Left lung (tissue), 10 donors: ENCODE data around the gene RAVER1. TPM values are rescaled to one million over a fixed set of nuclear protein-coding genes. Genes with fewer than 3 reads are reported as not detected.
A peak's percentile ranks its signal among the peaks of the same experiment; 100 is the strongest.

Source experiments
- ATAC-seq: fragments of 200-7000 bp; cut with Tn5 transposase; one replicate; pipeline ENCODE4 v1.9.1; 2020; ENCODE audit warnings: moderate library complexity
- DNase-seq, 4 donors: peaks; one replicate each; pipeline ENCODE4 v3.0.0-alpha.2; 2013 to 2020
- H3K27ac ChIP-seq, 2 donors: fragments of 200-600 bp; sonication (generic) in 1 of 2; one replicate each; pipeline versions ENCODE4 v1.5.0 to v1.8.0; 2020 to 2021
- H3K27me3 ChIP-seq, 2 donors: fragments of 200-600 bp; sonication (generic) in 1 of 2; one replicate each; pipeline versions ENCODE4 v1.5.0 to v1.8.0; 2020 to 2021
- H3K36me3 ChIP-seq, 2 donors: fragments of 200-600 bp; sonication (generic) in 1 of 2; one replicate each; pipeline versions ENCODE4 v1.5.0 to v1.8.0; 2020 to 2021
- H3K4me1 ChIP-seq, 2 donors: fragments of 200-600 bp; one replicate each; pipeline ENCODE4 v1.8.0; 2021
- H3K4me3 ChIP-seq, 2 donors: fragments of 200-600 bp; sonication (generic) in 1 of 2; one replicate each; pipeline versions ENCODE4 v1.5.0 to v1.8.0; 2020 to 2021; ENCODE audit warnings: mild to moderate bottlenecking in 1 of 2
- H3K9me3 ChIP-seq, 2 donors: fragments of 200-600 bp; sonication (generic) in 1 of 2; one replicate each; pipeline versions ENCODE4 v1.5.0 to v1.8.0; 2020 to 2021
- CTCF ChIP-seq, 2 donors: fragments of 200-600 bp; sonication (generic) in 1 of 2; IDR thresholded peaks; one replicate each; pipeline versions ENCODE4 v1.5.0 to v1.8.0; 2021; ENCODE audit warnings: antibody characterized with exemption in 2 of 2
- intact Hi-C, 2 donors: fragments of 100-400 bp; cut with DNase I; formaldehyde crosslinking; loops; one replicate each; pipeline versions ENCODE4 v1.11.2 to v1.14.2; 2022
- polyA plus RNA-seq, 6 donors: library from polyadenylated mRNA; unstranded; fragments of 120-200 nt; gene quantifications; one replicate each; pipeline ENCODE4 v1.2.1, GENCODE V29; 2013; ENCODE audit not compliant: insufficient read length in 6 of 6
- total RNA-seq, 2 donors: library from RNA; stranded (reverse); fragmentation: NEBNext Ultra II Directional; extraction: Animal tissue kit (Norgen Biotek cat#: 25700); gene quantifications; one replicate each; pipeline ENCODE4 v1.2.1, GENCODE V29; 2021
- donor health status: DM: no; HTN: yes; CAD: no.
- donor health status: DM: no; HTN: no; CAD: no.

Gene RAVER1
- total and polyA plus RNA-seq, 8 donors, result 21.6 to 39.0 (median 29.7) TPM

DNA sequence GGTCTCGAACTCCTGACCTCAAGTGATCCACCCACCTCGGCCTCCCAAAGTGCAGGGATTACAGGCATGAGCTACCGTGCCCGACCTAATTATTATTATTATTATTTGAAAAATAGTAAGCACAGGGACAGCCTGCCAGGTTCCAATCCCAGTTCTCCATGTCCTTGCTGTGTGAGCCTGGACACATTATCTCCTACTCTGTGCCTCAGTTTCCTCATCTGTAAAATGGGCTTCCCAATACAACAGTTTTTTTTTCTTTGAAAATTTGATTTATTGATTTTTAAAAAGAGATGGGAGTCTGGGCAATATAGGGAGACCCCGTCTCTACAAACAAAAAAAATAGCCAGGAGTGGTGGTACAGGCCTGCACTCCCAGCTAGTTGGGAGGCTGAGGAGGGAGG, 27.0 kb downstream of the RAVER1 start:
- TF ChIP-seq CTCF (IDR thresholded peaks at IDR 0.05), result no peak
- intact Hi-C loops, result no loop called here
- no peaks in the 10 kb centered on the region for H3K27me3 ChIP-seq
- H3K9me3 ChIP-seq, result no peaks in the 10 kb centered on the region
- H3K4me3 ChIP-seq, result no peak overlapping the region
- ATAC-seq, result no peak
- DNase-seq, result no peak
- H3K36me3 ChIP-seq, result peaks cover 0 to 26% of the 10 kb centered on the region in 2 donors
- peaks cover 0 to 18% of the 10 kb centered on the region in 2 donors for H3K4me1 ChIP-seq
- H3K27ac ChIP-seq, result no peak overlapping the region

GRCh38 chr19:10305139-10305806, 28.1 kb downstream of the RAVER1 start:
- H3K4me3 ChIP-seq, result no peak overlapping the region
- peak overlapping the region in 1 of 2 donors; percentile 23 for H3K27ac ChIP-seq
- peak; percentile 77 for ATAC-seq
- no peak for TF ChIP-seq CTCF (IDR thresholded peaks at IDR 0.05)
- peaks cover 0 to 19% of the 10 kb centered on the region in 2 donors for H3K4me1 ChIP-seq
- H3K36me3 ChIP-seq, result peaks cover 0 to 18% of the 10 kb centered on the region in 2 donors
- H3K9me3 ChIP-seq, result no peaks in the 10 kb centered on the region
- peak in 2 of 4 donors; percentile 77 to 90 for DNase-seq
- H3K27me3 ChIP-seq, result no peaks in the 10 kb centered on the region
- intact Hi-C loops, result no loop called here

GRCh38 chr19:10299545-10300458, 33.5 kb downstream of the RAVER1 start:
- H3K27me3 ChIP-seq, result peaks cover 8 to 24% of the 10 kb centered on the region in 2 donors
- H3K27ac ChIP-seq, result no peak overlapping the region
- peaks cover 0 to 37% of the 10 kb centered on the region in 2 donors for H3K4me1 ChIP-seq
- H3K36me3 ChIP-seq, result peaks cover 0 to 4% of the 10 kb centered on the region in 2 donors
- TF ChIP-seq CTCF (IDR thresholded peaks at IDR 0.05), result no peak
- ATAC-seq (peak; percentile 12), DNase-seq (peak in 1 of 4 donors; percentile 71)
- H3K9me3 ChIP-seq, result no peaks in the 10 kb centered on the region
- intact Hi-C loops, result no loop called here
- H3K4me3 ChIP-seq, result no peak overlapping the region

DNA sequence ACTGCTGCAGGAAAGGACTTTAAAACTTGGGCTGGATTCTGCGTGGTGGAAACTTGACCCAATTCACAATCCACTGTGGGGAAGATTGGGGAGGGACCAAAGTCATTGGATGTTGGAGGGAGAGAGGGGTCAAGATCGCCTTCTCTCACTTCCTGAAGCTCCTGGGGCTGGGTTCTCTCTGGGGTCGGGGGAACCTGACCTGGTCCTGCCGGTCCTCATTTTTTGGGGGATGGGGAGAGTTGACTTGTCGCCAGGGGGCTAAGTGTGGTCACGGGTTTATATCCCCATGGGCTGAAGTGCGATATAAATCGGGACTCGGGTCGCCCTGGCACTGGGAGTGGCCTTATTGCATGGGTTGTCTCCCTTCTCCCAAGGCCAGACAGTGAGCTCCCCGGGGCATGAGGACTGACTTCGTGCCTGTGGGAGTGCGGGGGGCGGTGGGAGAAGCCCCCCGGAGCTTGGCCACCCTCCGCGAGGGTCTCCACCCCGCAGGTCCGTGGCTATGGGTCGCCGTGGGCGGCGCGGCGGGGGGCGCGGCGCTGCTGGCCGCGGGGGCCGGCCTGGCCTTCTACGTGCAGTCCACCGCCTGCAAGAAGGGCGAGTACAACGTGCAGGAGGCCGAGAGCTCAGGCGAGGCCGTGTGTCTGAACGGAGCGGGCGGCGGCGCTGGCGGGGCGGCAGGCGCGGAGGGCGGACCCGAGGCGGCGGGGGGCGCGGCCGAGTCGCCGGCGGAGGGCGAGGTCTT, 37.3 kb downstream of the RAVER1 start:
- Histone ChIP-seq H3K4me1 (peaks cover 9 to 60% of the 10 kb centered on the region in 2 donors), H3K27me3 (peaks cover 27 to 62% of the 10 kb centered on the region in 2 donors)

More for the DNA sequence above, 37.3 kb downstream of the RAVER1 start:
- no peak overlapping the region for H3K27ac ChIP-seq
- DNase-seq (no peak), ATAC-seq (no peak)
- intact Hi-C loops, result no loop called here
- TF ChIP-seq CTCF (IDR thresholded peaks at IDR 0.05), result no peak
- H3K4me3 ChIP-seq, result peak overlapping the region in 1 of 2 donors; percentile 40
- H3K9me3 ChIP-seq, result no peaks in the 10 kb centered on the region
- no peaks in the 10 kb centered on the region for H3K36me3 ChIP-seq
